HCT116 (cell line): ENCODE data around the gene PGAM5.

Experiments
- POLR2A ChIP-seq: IDR thresholded peaks from 2 replicates; pipeline ENCODE4 v1.7.0; 2011; ENCODE audit warnings: borderline replicate concordance; ENCODE audit not compliant: insufficient read depth, insufficient read length; ENCODE audit errors: extremely low read depth
- POLR2AphosphoS5 ChIP-seq: IDR thresholded peaks from 2 replicates; pipeline ENCODE4 v1.6.1; 2011; ENCODE audit warnings: mild to moderate bottlenecking, low read depth, low read length, moderate library complexity

DNA sequence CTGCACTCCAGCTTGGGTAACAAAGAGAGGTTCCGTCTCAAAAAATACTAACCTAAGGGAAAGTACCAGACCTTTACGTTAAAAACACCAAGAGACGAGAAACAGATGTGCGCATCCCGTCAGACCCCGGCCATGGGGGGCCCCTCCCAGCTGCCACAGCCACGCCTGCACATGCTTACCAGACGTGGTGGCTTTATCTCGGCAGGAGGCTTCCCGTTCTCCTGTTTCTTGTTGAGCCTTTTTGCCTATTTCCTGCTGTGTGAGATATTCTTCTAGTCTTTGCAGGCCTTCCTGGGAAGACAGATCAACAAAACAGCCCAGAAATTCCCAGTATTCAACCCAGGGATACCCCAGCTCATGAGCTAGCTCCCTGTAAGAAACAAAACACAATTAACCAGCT, 23.6 kb downstream of the PGAM5 start:
- TF ChIP-seq POLR2AphosphoS5 (no peak), POLR2A (no peak)
